ENCODE data around the gene ACAD11. TPM values are rescaled to one million over a fixed set of nuclear protein-coding genes. Genes with fewer than 3 reads are reported as not detected.

ACAD11 gene
- total RNA-seq, 1 experiment from 2014 or later: 12.6 TPM

- Histone ChIP-seq H3K9me3 (ENCODE audit: control insufficient read depth in 1 of 2, insufficient read depth in 1 of 2, low read depth in 1 of 2, low read length in 2 of 2) (no peaks in the 10 kb centered on the region), H3K9ac (ENCODE audit: low read length) (no peak overlapping the region), H3K79me2 (ENCODE audit: insufficient read depth, low read length) (no peaks in the 10 kb centered on the region), H3K4me2 (ENCODE audit: low read length) (no peak overlapping the region), H3K36me3 (ENCODE audit: control insufficient read depth in 1 of 2, insufficient read depth in 2 of 2, low read length in 2 of 2) (peaks cover 2 to 5% of the 10 kb centered on the region in 2 experiments; a peak in 1 of 4 replicates), H3K4me1 (ENCODE audit: control insufficient read depth in 1 of 2, insufficient read depth in 2 of 2, low read length in 2 of 2) (no peaks in the 10 kb centered on the region), H3K27me3 (ENCODE audit: insufficient read depth, low read length) (no peaks in the 10 kb centered on the region), H2AFZ (ENCODE audit: low read depth, low read length, poor library complexity, severe bottlenecking) (no peak overlapping the region), H3K4me3 (replicated peaks in 1 of 2; ENCODE audit: low read depth in 1 of 2, low read length in 2 of 2) (no peak overlapping the region), H4K20me1 (ENCODE audit: insufficient read depth) (no peaks in the 10 kb centered on the region), H3K27ac (ENCODE audit: low read depth, low read length) (no peak overlapping the region), H3K9me2 (ENCODE audit: insufficient read depth) (no peaks in the 10 kb centered on the region)
- BruUV-seq (replicated peaks): no TSS peak
- DNase-seq (ENCODE audit: low read depth, low spot score): no peak
- ChIA-PET POLR2A (no interaction called here), RAD21 (ENCODE audit: low non-redundant PET in 1 of 2, low total read pairs in 2 of 2, uncharacterized antibody in 2 of 2, unreplicated experiment in 2 of 2) (no interaction called here), CTCF (interaction anchor here (1.6 kb wide), 1 partner anchor 26 kb away, joined by 6 read pairs; no protein-coding TSS in a partner anchor)
- TF ChIP-seq SP1 (IDR thresholded peaks at IDR 0.05; ENCODE audit: low read depth): no peak
- intact Hi-C loops (cut with micrococcal nuclease): no loop called here
- ATAC-seq: no peak
Observed at GRCh38 chr3:132509506-132509905, 150.1 kb downstream of the ACAD11 start.

- H3K79me2 ChIP-seq (ENCODE audit: insufficient read depth, low read length): no peaks in the 10 kb centered on the region
- no peak overlapping the region for H3K9ac ChIP-seq (ENCODE audit: low read length)
- H3K4me3 ChIP-seq (replicated peaks in 1 of 2; ENCODE audit: low read depth in 1 of 2, low read length in 2 of 2): no peak overlapping the region
- DNase-seq (ENCODE audit: low read depth, low spot score) (no peak), ATAC-seq (no peak)
- RAD21 ChIA-PET (ENCODE audit: low non-redundant PET in 1 of 2, low total read pairs in 2 of 2, uncharacterized antibody in 2 of 2, unreplicated experiment in 2 of 2): no interaction called here
- H3K27me3 ChIP-seq (ENCODE audit: insufficient read depth, low read length): no peaks in the 10 kb centered on the region
- TF ChIP-seq ZFX (IDR thresholded peaks at IDR 0.05) (no peak), TCF7L2 (IDR thresholded peaks at IDR 0.05; ENCODE audit: borderline replicate concordance, extremely low read depth, insufficient read depth, insufficient read length) (no peak), EGR1 (IDR thresholded peaks at IDR 0.05; ENCODE audit: low read depth) (no peak), ELF1 (IDR thresholded peaks at IDR 0.05; ENCODE audit: borderline replicate concordance, low read depth) (no peak), SIN3A (IDR thresholded peaks at IDR 0.05; ENCODE audit: low read depth) (no peak)
- TF ChIP-seq, protein P1, sequence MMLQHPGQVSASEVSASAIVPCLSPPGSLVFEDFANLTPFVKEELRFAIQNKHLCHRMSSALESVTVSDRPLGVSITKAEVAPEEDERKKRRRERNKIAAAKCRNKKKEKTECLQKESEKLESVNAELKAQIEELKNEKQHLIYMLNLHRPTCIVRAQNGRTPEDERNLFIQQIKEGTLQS (IDR thresholded peaks at IDR 0.05): no peak
- no peak overlapping the region for H2AFZ ChIP-seq (ENCODE audit: low read depth, low read length, poor library complexity, severe bottlenecking)
- POLR2A ChIA-PET: no interaction called here
- H3K9me3 ChIP-seq (ENCODE audit: control insufficient read depth in 1 of 2, insufficient read depth in 1 of 2, low read depth in 1 of 2, low read length in 2 of 2): no peaks in the 10 kb centered on the region
- no peak overlapping the region for H3K27ac ChIP-seq (ENCODE audit: low read depth, low read length)
- CTCF ChIA-PET: interaction anchor here (1.6 kb wide), 1 partner anchor 27 kb away, joined by 6 read pairs; no protein-coding TSS in a partner anchor
- H3K36me3 ChIP-seq (ENCODE audit: control insufficient read depth in 1 of 2, insufficient read depth in 2 of 2, low read length in 2 of 2): peaks cover 2 to 5% of the 10 kb centered on the region in 2 experiments; a peak in 2 of 4 replicates
- no peak overlapping the region for H3K4me2 ChIP-seq (ENCODE audit: low read length)
- no peaks in the 10 kb centered on the region for H4K20me1 ChIP-seq (ENCODE audit: insufficient read depth)
- intact Hi-C loops (cut with micrococcal nuclease): no loop called here
- no TSS peak for BruUV-seq (replicated peaks)
- H3K4me1 ChIP-seq (ENCODE audit: control insufficient read depth in 1 of 2, insufficient read depth in 2 of 2, low read length in 2 of 2): no peaks in the 10 kb centered on the region
- no peaks in the 10 kb centered on the region for H3K9me2 ChIP-seq (ENCODE audit: insufficient read depth)
Observed at GRCh38 chr3:132509096-132509495, 150.5 kb downstream of the ACAD11 start.

Other genes with a start within 250 kb of the ACAD11 start
- 28.8 TPM for gene DNAJC13, start 242.3 kb downstream of the ACAD11 start, total RNA-seq (2021; ENCODE audit: unreplicated experiment)
- gene ACKR4, start 62.5 kb downstream of the ACAD11 start, total RNA-seq (2021; ENCODE audit: unreplicated experiment): 0.12 TPM
- 43.7 TPM for gene UBA5, start 520 bp upstream of the ACAD11 start, total RNA-seq (2021; ENCODE audit: unreplicated experiment)
- gene NPHP3, start 62.6 kb upstream of the ACAD11 start, total RNA-seq (2021; ENCODE audit: unreplicated experiment): 15.5 TPM

All from HCT116 (cell line).